ENCODE results near the gene MRPL51. TPM values are rescaled to one million over a fixed set of nuclear protein-coding genes. Genes with fewer than 3 reads are reported as not detected.

The MRPL51 gene
- total and polyA plus RNA-seq, 2 donors (not counting 3 experiments of a cell fraction or from before 2014, with no cell fraction given) = 147 to 273 TPM

DNA sequence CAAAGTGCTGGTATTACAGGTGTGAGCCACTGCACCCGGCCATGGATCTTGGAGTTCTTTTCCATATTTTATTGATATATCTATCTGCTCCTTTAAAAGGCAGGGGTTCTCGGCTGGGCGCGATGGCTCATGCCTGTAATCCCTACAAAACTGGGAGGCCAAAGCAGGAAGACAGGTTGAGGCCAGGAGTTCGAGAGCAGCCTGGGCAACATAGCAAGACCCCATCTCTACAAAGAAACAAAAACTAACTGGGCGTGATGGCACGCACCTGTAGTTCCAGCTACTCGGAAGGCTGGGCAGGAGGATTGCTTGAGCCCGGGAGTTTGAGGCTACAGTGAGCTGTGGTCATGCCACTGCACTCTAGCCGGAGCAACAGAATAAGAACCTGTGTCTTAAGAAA lies 29.1 kb upstream of the MRPL51 start:
- Histone ChIP-seq H3K4me1 (ENCODE audit: control insufficient read depth, extremely low read depth, insufficient read depth, low read length) (no peaks in the 10 kb centered on the region), H3K4me2 (ENCODE audit: insufficient read depth, low read length) (no peak overlapping the region), H4K20me1 (replicated peaks; ENCODE audit: control insufficient read depth, extremely low read depth, insufficient read depth, low read length) (no peaks in the 10 kb centered on the region), H3K27ac (ENCODE audit: insufficient read depth, low read depth, low read length) (no peak overlapping the region), H2AFZ (ENCODE audit: low read depth, low read length) (no peak overlapping the region), H3K9me1 (replicated peaks; ENCODE audit: control insufficient read depth, extremely low read depth, insufficient read depth, low read length) (no peaks in the 10 kb centered on the region), H3K36me3 (ENCODE audit: control insufficient read depth in 2 of 2, extremely low read depth in 1 of 2, insufficient read depth in 2 of 2, low read length in 2 of 2) (peaks cover 33 to 45% of the 10 kb centered on the region in 2 experiments), H3K9me3 (replicated peaks; ENCODE audit: control insufficient read depth, insufficient read depth, low read length) (no peaks in the 10 kb centered on the region), H3K4me3 (replicated peaks in 1 of 3; ENCODE audit: insufficient read depth in 1 of 3, low read depth in 1 of 3, low read length in 3 of 3) (no peak overlapping the region), H3K9ac (replicated peaks; ENCODE audit: extremely low read depth, insufficient read depth, low read length) (no peak overlapping the region), H3K27me3 (ENCODE audit: control insufficient read depth in 2 of 2, insufficient read depth in 2 of 2, low read length in 2 of 2) (no peaks in the 10 kb centered on the region), H3K79me2 (ENCODE audit: control insufficient read depth, insufficient read depth, low read length) (no peaks in the 10 kb centered on the region)
- TF ChIP-seq POLR2AphosphoS5 (IDR thresholded peaks at IDR 0.05; ENCODE audit: insufficient read depth, low read depth, low read length) = no peak
- TF ChIP-seq, protein P1, sequence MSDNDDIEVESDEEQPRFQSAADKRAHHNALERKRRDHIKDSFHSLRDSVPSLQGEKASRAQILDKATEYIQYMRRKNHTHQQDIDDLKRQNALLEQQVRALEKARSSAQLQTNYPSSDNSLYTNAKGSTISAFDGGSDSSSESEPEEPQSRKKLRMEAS (IDR thresholded peaks at IDR 0.05; ENCODE audit: insufficient read depth, insufficient read length) = no peak
- no peak for TF ChIP-seq POLR2A (IDR thresholded peaks at IDR 0.05; ENCODE audit: low read depth, low read length)
- TF ChIP-seq, protein P2, sequence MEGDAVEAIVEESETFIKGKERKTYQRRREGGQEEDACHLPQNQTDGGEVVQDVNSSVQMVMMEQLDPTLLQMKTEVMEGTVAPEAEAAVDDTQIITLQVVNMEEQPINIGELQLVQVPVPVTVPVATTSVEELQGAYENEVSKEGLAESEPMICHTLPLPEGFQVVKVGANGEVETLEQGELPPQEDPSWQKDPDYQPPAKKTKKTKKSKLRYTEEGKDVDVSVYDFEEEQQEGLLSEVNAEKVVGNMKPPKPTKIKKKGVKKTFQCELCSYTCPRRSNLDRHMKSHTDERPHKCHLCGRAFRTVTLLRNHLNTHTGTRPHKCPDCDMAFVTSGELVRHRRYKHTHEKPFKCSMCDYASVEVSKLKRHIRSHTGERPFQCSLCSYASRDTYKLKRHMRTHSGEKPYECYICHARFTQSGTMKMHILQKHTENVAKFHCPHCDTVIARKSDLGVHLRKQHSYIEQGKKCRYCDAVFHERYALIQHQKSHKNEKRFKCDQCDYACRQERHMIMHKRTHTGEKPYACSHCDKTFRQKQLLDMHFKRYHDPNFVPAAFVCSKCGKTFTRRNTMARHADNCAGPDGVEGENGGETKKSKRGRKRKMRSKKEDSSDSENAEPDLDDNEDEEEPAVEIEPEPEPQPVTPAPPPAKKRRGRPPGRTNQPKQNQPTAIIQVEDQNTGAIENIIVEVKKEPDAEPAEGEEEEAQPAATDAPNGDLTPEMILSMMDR (IDR thresholded peaks at IDR 0.05; ENCODE audit: extremely low read depth in 1 of 2, insufficient read depth in 1 of 2, low read depth in 1 of 2, low read length in 2 of 2) = no peak
- no peak for TF ChIP-seq MYC (IDR thresholded peaks at IDR 0.05; ENCODE audit: low read depth, low read length)
- TF ChIP-seq JUN (IDR thresholded peaks at IDR 0.05; ENCODE audit: borderline replicate concordance, insufficient read depth, insufficient read length, low read depth) = no peak
- TF ChIP-seq FOS (IDR thresholded peaks at IDR 0.05; ENCODE audit: borderline replicate concordance, insufficient read depth, low read length) = no peak
- TF ChIP-seq GATA2 (IDR thresholded peaks at IDR 0.05; ENCODE audit: insufficient read depth, insufficient read length, low read depth, low read length) = no peak
- no peak for TF ChIP-seq EZH2 (IDR thresholded peaks at IDR 0.05; ENCODE audit: borderline replicate concordance, low read depth, low read length, severe bottlenecking)
- no TSS peak for BruUV-seq (replicated peaks)
- dilution Hi-C loops (cut with MboI; ENCODE audit: extremely low pct_ligation_motif_present, low sequenced_read_pairs) = no loop called here
- intact Hi-C loops (cut with micrococcal nuclease) = no loop called here
- DNase-seq (ENCODE audit: low read depth, low spot score) (no peak), FAIRE-seq (no peak)
- ChIA-PET CTCF (interaction anchor here (1.3 to 1.4 kb wide), 2 partner anchors 9 to 15 kb away, joined by 5 read pairs; no protein-coding TSS in a partner anchor), POLR2A (interaction anchor here (2.4 kb wide), 1 partner anchor 12 kb away, joined by 6 read pairs; the partner anchor contains the start of gene GAPDH)

Data from endothelial cell of umbilical vein (primary cell).